Measurements from ENCODE around the gene FSTL5.

The FSTL5 gene

GRCh38 chr4:161336016-161336530 is 827.7 kb downstream of the FSTL5 start:
- DNase-seq (ENCODE audit: low read depth, low spot score), result no peak
